Endodermal cell (in vitro differentiated cells): Measurements from ENCODE around the gene TNRC18. TPM values are rescaled to one million over a fixed set of nuclear protein-coding genes. Genes with fewer than 3 reads are reported as not detected.
"Not testable (repeated sequence)": the region's sequence is repeated elsewhere in the genome, so short reads cannot be mapped to it uniquely, and the experiment has no call there.

ENCODE experiments used
- DNase-seq: peaks from one replicate; pipeline ENCODE4 v3.0.0-alpha.2; 2017
- H3K27ac ChIP-seq: 2 replicates; pipeline ENCODE4 v1.5.1; 2013; ENCODE audit warnings: mild to moderate bottlenecking, low read depth, low read length, moderate library complexity
- H3K27me3 ChIP-seq: 2 replicates; pipeline ENCODE4 v1.6.1; 2013; ENCODE audit warnings: mild to moderate bottlenecking, low read length, moderate library complexity; ENCODE audit not compliant: insufficient read depth, control insufficient read depth, poor library complexity, severe bottlenecking
- H3K36me3 ChIP-seq: 2 replicates; pipeline ENCODE4 v1.7.0; 2013; ENCODE audit warnings: mild to moderate bottlenecking, low read length, moderate library complexity; ENCODE audit not compliant: control insufficient read depth, insufficient read depth
- H3K4me1 ChIP-seq: one replicate; pipeline ENCODE4 v1.7.0; 2013; ENCODE audit warnings: low read length; ENCODE audit not compliant: control insufficient read depth, insufficient read depth
- H3K4me3 ChIP-seq: 2 replicates; pipeline ENCODE4 v1.5.1; 2013; ENCODE audit warnings: mild to moderate bottlenecking, low read length, moderate library complexity
- H3K9ac ChIP-seq: 2 replicates; pipeline ENCODE4 v1.6.1; 2013; ENCODE audit warnings: mild to moderate bottlenecking, low read length, moderate library complexity; ENCODE audit not compliant: poor library complexity, severe bottlenecking; ENCODE audit errors: extremely low read depth
- H3K9me3 ChIP-seq: 2 replicates; pipeline ENCODE4 v1.6.1; 2013; ENCODE audit warnings: mild to moderate bottlenecking, low read length, moderate library complexity; ENCODE audit not compliant: control insufficient read depth
- H3K27ac Mint-ChIP-seq: 2 replicates; pipeline ENCODE4 v1.8.0; 2020; ENCODE audit warnings: mixed read lengths
- H3K27me3 Mint-ChIP-seq: 2 replicates; pipeline ENCODE4 v1.8.0; 2021; ENCODE audit warnings: mild to moderate bottlenecking, mixed read lengths; ENCODE audit not compliant: insufficient read depth
- H3K36me3 Mint-ChIP-seq: 2 replicates; pipeline ENCODE4 v1.8.0; 2020; ENCODE audit warnings: low read depth, mixed read lengths
- H3K4me1 Mint-ChIP-seq: 2 replicates; pipeline ENCODE4 v1.8.0; 2020; ENCODE audit warnings: mixed read lengths
- H3K4me3 Mint-ChIP-seq: 2 replicates; pipeline ENCODE4 v1.8.0; 2020; ENCODE audit warnings: mild to moderate bottlenecking, moderate library complexity, mixed read lengths
- H3K9me3 Mint-ChIP-seq: 2 replicates; pipeline ENCODE4 v1.8.0; 2020; ENCODE audit warnings: mild to moderate bottlenecking, mixed read lengths
- WGBS, 2 experiments: methylation state at CpG; one replicate each; pipeline versions ENCODE4 v1.1.5 to v1.1.7; 2013; ENCODE audit warnings: missing lambda C conversion rate in 2 of 2, mixed read lengths in 1 of 2; ENCODE audit not compliant: insufficient coverage in 1 of 2, insufficient read length in 1 of 2; 5-methylcytosine and 5-hydroxymethylcytosine counted together
- total RNA-seq, 2 donors: library from RNA; stranded (reverse); fragmentation: NEBNext Ultra II Directional in 1 of 2; extraction: Animal tissue kit (Norgen Biotek cat#: 25700) in 1 of 2; gene quantifications; 2 replicates in 1 of 2; 3 replicates in 1 of 2; pipeline ENCODE4 v1.2.1, GENCODE V29; 2021
- TF ChIP-seq, protein P1 (sequence below): fragments of 200-600 bp; sonication (generic); conservative IDR thresholded peaks from 2 replicates; pipeline ENCODE4 v1.5.0; 2021; ENCODE audit warnings: antibody characterized with exemption, mild to moderate bottlenecking

The TNRC18 gene
- total RNA-seq, 2 donors from 2014 or later, result 103 to 136 TPM

- Mint-ChIP-seq H3K9me3 (peaks cover 2% of the 10 kb centered on the region), H3K27ac (no peak overlapping the region), H3K36me3 (peaks cover 61% of the 10 kb centered on the region), H3K4me3 (no peak overlapping the region), H3K27me3 (no peaks in the 10 kb centered on the region), H3K4me1 (no peaks in the 10 kb centered on the region)
- no peak overlapping the region for H3K4me3 ChIP-seq
- TF ChIP-seq, protein P1, sequence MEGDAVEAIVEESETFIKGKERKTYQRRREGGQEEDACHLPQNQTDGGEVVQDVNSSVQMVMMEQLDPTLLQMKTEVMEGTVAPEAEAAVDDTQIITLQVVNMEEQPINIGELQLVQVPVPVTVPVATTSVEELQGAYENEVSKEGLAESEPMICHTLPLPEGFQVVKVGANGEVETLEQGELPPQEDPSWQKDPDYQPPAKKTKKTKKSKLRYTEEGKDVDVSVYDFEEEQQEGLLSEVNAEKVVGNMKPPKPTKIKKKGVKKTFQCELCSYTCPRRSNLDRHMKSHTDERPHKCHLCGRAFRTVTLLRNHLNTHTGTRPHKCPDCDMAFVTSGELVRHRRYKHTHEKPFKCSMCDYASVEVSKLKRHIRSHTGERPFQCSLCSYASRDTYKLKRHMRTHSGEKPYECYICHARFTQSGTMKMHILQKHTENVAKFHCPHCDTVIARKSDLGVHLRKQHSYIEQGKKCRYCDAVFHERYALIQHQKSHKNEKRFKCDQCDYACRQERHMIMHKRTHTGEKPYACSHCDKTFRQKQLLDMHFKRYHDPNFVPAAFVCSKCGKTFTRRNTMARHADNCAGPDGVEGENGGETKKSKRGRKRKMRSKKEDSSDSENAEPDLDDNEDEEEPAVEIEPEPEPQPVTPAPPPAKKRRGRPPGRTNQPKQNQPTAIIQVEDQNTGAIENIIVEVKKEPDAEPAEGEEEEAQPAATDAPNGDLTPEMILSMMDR, result no peak
- H3K36me3 ChIP-seq, result peaks cover 73% of the 10 kb centered on the region
- no peak overlapping the region for H3K9ac ChIP-seq
- no peaks in the 10 kb centered on the region for H3K27me3 ChIP-seq
- peaks cover 3% of the 10 kb centered on the region for H3K9me3 ChIP-seq
- peaks cover 3% of the 10 kb centered on the region for H3K4me1 ChIP-seq
- no peak overlapping the region for H3K27ac ChIP-seq
- WGBS, 2 experiments, result 94 to 100% methylated on average over 1 to 10 of the region's 10 CpGs
- DNase-seq, result no peak
Observed at GRCh38 chr7:5324961-5325360, 98.7 kb downstream of the TNRC18 start.

DNA sequence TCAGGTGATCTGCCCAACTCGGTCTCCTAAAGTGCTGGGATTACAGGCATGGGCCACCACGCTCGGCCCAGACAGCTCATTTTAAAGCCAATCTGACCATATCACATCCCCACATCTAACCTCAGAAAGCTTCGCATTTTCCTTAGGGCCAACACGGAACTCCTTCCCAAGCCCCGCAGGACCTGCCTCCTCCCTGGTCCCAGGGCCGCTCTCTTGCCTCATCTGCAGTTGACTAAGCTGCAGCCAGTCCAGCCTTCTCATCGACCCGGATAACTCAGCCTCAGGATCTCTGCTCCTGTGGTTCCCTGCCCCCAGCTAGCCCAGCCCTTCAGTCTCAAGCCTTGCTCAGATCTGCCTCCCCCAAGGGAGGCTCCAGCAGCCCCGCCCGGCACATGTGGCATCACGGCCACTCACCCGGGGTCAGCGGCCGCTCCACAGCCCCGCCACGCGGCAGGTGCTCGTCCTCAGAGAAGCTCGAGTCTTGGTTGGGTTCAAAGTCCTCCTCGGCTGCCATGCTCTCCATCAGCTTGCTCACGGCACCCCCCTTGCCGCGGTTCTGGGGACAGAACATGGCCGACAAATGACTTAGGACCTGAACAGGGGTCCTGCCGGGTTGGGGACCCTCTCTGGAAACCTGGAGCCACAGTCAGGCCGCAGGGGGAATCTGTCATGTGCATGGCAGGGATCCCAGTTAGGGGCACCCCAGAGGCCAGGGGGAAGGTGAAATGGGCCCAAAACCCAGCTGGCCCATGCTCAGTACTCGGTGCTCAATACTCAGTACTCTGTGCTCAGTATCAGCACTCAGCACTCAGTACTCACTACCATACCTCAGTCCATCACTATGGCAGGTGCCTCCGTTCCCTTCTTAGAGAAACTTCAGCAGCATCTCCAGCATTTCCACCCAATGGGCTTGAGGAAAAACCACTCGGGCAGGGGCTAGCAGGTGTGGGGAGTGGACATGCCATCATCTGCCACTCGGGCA is 99.5 kb downstream of the TNRC18 start:
- Mint-ChIP-seq H3K27ac (peak overlapping the region; percentile 64), H3K9me3 (peaks cover 10% of the 10 kb centered on the region), H3K36me3 (peaks cover 63% of the 10 kb centered on the region)
- not testable (repeated sequence) for H3K4me3 Mint-ChIP-seq, H3K4me3 ChIP-seq, H3K27me3 Mint-ChIP-seq, H3K27ac ChIP-seq, H3K9me3 ChIP-seq, H3K4me1 Mint-ChIP-seq, H3K27me3 ChIP-seq, H3K9ac ChIP-seq, H3K4me1 ChIP-seq
- DNase-seq, result peak; percentile 42
- WGBS, 2 experiments, result 96 to 97% methylated on average over 19 to 30 of the region's 31 CpGs
- H3K36me3 ChIP-seq, result peaks cover 76% of the 10 kb centered on the region

DNA sequence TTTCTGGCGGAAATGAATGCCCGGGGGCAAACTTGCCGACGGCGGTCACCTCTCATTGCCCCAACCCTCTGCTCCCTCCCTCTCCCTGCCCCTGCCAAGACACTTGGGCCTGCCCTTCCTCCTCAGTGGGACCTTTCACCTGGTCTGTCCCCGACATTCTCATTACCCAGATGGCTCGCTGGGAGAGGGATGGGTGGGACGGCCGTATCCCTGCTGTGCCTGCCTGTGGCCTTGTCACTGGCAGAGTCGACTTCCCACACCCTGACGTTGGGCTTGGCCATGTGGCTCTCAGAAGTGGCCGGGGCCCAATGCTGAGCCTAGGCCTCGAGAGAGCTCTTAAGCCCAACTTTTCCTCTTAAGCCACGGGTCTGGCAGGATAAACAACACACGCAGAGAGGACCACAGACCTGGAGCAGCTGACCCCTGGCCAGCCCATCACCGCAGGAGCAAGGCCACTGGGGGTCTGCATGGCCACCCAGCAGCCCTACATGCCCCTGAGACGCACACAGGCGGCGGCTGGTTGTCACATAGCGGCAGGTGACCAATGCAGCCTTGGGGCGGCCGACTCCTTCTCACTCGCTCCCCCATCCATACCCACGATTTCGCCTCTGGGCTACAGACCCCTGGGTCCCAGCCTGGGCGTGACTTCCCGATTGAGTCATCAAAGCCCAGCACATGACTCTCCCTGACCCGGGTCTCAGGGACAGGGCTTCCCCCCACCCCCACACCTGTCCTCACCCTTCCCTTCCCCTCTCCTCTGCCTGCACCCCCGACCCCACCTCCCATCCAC is 100.8 kb downstream of the TNRC18 start:
- TF ChIP-seq, protein P1, result no peak
- H3K4me3 Mint-ChIP-seq, result no peak overlapping the region
- no peaks in the 10 kb centered on the region for H3K27me3 Mint-ChIP-seq
- Histone ChIP-seq H3K9ac (no peak overlapping the region), H3K4me3 (no peak overlapping the region), H3K9me3 (peaks cover 17% of the 10 kb centered on the region), H3K27ac (no peak overlapping the region), H3K4me1 (no peaks in the 10 kb centered on the region), H3K36me3 (peaks cover 78% of the 10 kb centered on the region), H3K27me3 (no peaks in the 10 kb centered on the region)
- peaks cover 21% of the 10 kb centered on the region for H3K9me3 Mint-ChIP-seq
- H3K4me1 Mint-ChIP-seq, result no peaks in the 10 kb centered on the region
- peaks cover 74% of the 10 kb centered on the region for H3K36me3 Mint-ChIP-seq
- peak; percentile 45 for DNase-seq
- 87 to 93% methylated on average over 9 to 28 of the region's 29 CpGs for WGBS, 2 experiments
- peak overlapping the region; percentile 30 for H3K27ac Mint-ChIP-seq
